Measurements from ENCODE around the gene DAAM1.

DAAM1 gene

DNA sequence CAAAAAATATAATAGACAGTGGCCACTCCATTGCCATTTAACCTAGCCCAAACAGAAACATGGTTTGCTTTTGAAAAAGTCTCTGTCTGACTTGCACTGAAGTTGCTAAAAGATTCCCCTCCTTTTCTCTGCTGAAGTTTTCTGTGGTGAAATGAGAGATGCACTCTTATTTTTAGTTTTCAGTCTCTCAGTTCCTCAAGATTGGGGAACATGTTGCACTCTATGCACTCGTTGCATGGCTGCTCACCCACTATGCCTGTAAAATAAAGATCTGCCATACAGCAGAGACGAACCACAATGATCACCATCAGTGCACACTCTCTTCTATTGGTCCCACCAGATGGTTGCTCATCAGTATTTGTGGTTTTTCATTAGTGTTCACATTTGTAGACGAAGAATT is 13.1 kb upstream of the DAAM1 start:
- DNase-seq (ENCODE audit: low read depth): no peak
- H3K4me3 ChIP-seq (ENCODE audit: low read length): no peak overlapping the region
- TF ChIP-seq, protein P1, sequence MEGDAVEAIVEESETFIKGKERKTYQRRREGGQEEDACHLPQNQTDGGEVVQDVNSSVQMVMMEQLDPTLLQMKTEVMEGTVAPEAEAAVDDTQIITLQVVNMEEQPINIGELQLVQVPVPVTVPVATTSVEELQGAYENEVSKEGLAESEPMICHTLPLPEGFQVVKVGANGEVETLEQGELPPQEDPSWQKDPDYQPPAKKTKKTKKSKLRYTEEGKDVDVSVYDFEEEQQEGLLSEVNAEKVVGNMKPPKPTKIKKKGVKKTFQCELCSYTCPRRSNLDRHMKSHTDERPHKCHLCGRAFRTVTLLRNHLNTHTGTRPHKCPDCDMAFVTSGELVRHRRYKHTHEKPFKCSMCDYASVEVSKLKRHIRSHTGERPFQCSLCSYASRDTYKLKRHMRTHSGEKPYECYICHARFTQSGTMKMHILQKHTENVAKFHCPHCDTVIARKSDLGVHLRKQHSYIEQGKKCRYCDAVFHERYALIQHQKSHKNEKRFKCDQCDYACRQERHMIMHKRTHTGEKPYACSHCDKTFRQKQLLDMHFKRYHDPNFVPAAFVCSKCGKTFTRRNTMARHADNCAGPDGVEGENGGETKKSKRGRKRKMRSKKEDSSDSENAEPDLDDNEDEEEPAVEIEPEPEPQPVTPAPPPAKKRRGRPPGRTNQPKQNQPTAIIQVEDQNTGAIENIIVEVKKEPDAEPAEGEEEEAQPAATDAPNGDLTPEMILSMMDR (conservative IDR thresholded peaks at IDR 0.05; ENCODE audit: low read length): no peak

DNA sequence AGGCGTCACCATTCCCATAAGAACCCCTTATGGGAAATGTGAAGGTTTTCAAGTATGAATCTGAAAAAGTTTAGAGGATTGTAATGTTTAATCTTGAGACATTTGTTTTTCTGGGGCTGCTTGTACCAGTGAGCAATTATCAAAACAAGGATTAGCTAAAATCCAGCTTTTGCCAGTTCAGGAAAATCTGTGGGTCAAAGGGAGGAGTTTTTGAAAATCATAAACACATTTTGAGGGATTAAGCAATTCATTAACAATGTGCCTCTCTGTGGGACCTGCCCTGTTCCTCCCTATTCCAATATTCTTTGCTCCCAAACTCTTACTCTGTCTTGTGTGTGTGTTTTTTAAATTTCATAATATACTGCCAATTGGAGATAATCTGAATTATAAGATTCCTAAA is 11.7 kb upstream of the DAAM1 start:
- TF ChIP-seq, protein P1 (conservative IDR thresholded peaks at IDR 0.05; ENCODE audit: low read length): no peak
- DNase-seq (ENCODE audit: low read depth): no peak
- no peak overlapping the region for H3K4me3 ChIP-seq (ENCODE audit: low read length)

DNA sequence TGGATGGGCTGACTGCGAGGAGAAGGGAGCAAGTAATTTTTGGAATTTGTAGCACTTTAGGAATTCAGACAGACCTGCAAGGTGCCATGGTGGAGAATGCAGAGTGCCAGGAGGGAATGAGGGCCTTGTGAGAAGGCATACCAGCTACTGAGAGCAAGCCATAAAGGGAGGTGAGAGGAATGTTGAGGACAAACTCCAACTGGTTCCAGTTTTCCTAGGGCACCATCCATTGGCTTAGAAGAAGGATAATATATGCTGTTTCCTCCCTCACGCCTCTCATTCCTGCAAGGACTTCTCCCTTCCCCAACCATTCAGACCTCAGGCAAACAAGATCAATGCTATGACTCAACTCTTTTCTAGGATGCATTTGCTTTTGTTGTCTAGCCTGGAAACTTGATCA is 11.2 kb upstream of the DAAM1 start:
- no peak for DNase-seq (ENCODE audit: low read depth)
- H3K4me3 ChIP-seq (ENCODE audit: low read length): no peak overlapping the region
- TF ChIP-seq, protein P1 (conservative IDR thresholded peaks at IDR 0.05; ENCODE audit: low read length): no peak

DNA sequence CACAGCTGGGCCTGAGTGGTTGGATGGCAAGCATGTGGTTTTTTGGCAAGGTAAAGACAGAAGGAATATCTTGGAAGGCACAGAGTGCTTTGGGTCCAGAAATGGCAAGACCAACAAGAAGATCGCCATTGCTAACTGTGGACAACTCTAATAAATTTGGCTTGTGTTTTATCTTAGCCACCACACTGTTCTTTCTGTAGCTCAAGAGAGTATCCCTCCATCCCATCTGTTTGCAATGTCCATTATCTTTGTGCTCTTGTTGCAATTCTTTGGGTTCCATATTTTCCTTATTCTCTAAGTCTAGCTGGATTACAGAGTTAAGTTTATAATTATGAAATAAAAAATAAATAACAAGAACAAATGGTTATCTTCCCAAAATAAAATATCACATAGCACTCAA is 6.7 kb upstream of the DAAM1 start:
- TF ChIP-seq, protein P1 (conservative IDR thresholded peaks at IDR 0.05; ENCODE audit: low read length): no peak
- no peak for DNase-seq (ENCODE audit: low read depth)
- no peak overlapping the region for H3K4me3 ChIP-seq (ENCODE audit: low read length)

DNA sequence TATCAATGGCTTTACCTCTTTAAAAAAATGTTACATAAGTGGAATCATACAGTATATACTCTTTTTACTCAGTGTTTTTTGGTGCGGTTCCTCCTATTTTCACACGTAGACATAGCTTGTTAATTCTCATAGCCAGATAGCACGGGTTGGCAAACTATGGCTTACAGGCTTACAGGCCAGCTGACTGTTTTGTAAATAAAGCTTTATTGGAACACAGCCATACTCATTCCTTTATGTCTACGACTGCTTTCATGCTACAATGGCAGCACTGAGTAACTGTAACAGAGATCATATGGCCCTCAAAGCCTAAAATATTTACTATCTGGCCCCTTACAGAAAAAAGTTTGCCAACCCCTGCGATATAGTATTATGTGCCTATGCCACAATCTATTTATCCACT is 5.8 kb upstream of the DAAM1 start:
- no peak for DNase-seq (ENCODE audit: low read depth)
- no peak overlapping the region for H3K4me3 ChIP-seq (ENCODE audit: low read length)
- TF ChIP-seq, protein P1 (conservative IDR thresholded peaks at IDR 0.05; ENCODE audit: low read length): no peak

DNA sequence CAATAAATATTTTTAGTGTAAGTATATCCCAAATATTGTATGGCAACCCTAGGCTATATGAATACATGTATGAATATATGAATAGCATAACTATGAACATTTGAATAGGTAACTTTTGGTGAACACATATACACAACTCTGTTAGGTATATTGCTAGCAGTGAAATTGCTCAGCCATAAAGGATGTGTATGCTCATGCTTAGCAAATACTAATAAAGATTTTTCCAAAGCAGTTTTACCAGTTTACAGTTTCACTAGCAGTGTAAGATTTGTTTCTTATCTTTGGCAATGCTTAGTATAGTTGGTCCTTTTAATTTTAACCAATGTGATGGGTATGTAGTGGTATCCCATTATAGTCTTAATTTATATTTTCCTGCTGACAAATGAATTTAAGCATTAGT is 5.3 kb upstream of the DAAM1 start:
- TF ChIP-seq, protein P1 (conservative IDR thresholded peaks at IDR 0.05; ENCODE audit: low read length): no peak
- H3K4me3 ChIP-seq (ENCODE audit: low read length): no peak overlapping the region
- DNase-seq (ENCODE audit: low read depth): no peak

DNA sequence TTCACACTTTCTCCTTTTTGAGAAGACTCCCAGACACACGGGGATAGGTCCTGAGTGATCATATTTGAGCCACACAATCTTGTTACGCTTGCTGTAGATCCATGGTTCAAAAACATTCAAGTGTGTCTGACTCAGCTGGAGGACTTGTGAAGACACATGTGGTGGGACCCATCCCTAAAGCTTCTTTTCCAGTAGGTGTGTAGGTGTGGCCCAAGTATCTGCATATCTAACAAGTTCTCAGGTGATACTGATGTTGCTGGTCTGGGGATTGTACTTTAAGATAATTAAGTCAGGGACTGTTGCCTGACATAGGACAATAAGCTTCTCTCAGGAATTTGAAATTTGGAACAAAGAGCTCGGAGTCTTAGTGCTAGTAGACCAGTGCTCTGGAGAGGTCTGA is 4.1 kb upstream of the DAAM1 start:
- H3K4me3 ChIP-seq (ENCODE audit: low read length): no peak overlapping the region
- TF ChIP-seq, protein P1 (conservative IDR thresholded peaks at IDR 0.05; ENCODE audit: low read length): no peak

More for the DNA sequence above, 4.1 kb upstream of the DAAM1 start:
- no peak for DNase-seq (ENCODE audit: low read depth)
